GM23338 (cell line): ENCODE measurements around the gene TUBAL3. TPM values are rescaled to one million over a fixed set of nuclear protein-coding genes. Genes with fewer than 3 reads are reported as not detected.

Experiments used
- ATAC-seq: fragments of 200-7000 bp; cut with Tn5 transposase; 3 replicates; pipeline ENCODE4 v1.9.1; 2020
- DNase-seq: peaks from one replicate; pipeline ENCODE4 v3.0.0-alpha.2; 2015; ENCODE audit warnings: low spot score
- H2AFZ ChIP-seq: fragments of 200-600 bp; sonication (generic); 2 replicates; pipeline ENCODE4 v1.8.0; 2016; ENCODE audit warnings: antibody characterized with exemption, mild to moderate bottlenecking, moderate library complexity
- H3F3A ChIP-seq: fragments of 200-600 bp; sonication (generic); replicated peaks from 2 replicates; pipeline ENCODE4 v1.8.0; 2017; ENCODE audit warnings: antibody characterized with exemption, mixed run types, low read depth
- H3K27ac ChIP-seq: fragments of 200-600 bp; sonication (generic); 2 replicates; pipeline ENCODE4 v1.6.1; 2016; ENCODE audit warnings: low read depth
- H3K27me3 ChIP-seq: fragments of 200-600 bp; sonication (generic); 2 replicates; pipeline ENCODE4 v1.8.0; 2016; ENCODE audit warnings: mild to moderate bottlenecking, mixed run types, moderate library complexity; ENCODE audit not compliant: insufficient read depth
- H3K36me3 ChIP-seq: fragments of 200-600 bp; sonication (generic); 2 replicates; pipeline ENCODE4 v1.8.0; 2016; ENCODE audit warnings: mild to moderate bottlenecking; ENCODE audit not compliant: insufficient read depth
- H3K4me1 ChIP-seq: fragments of 200-600 bp; sonication (generic); 2 replicates; pipeline ENCODE4 v1.8.0; 2016; ENCODE audit warnings: mild to moderate bottlenecking, moderate library complexity; ENCODE audit not compliant: insufficient read depth
- H3K4me2 ChIP-seq: fragments of 200-600 bp; sonication (generic); 2 replicates; pipeline ENCODE4 v1.7.1; 2017; ENCODE audit warnings: mixed run types
- H3K4me3 ChIP-seq: fragments of 200-600 bp; sonication (generic); 2 replicates; pipeline ENCODE4 v1.6.1; 2016; ENCODE audit warnings: mixed run types
- H3K79me2 ChIP-seq: fragments of 200-600 bp; sonication (generic); replicated peaks from 2 replicates; pipeline ENCODE4 v1.8.0; 2017; ENCODE audit warnings: mild to moderate bottlenecking; ENCODE audit not compliant: insufficient read depth
- H3K9me2 ChIP-seq: fragments of 200-600 bp; sonication (generic); 2 replicates; pipeline ENCODE4 v1.8.0; 2017; ENCODE audit not compliant: insufficient read depth
- H4K20me1 ChIP-seq: fragments of 200-600 bp; sonication (generic); replicated peaks from 2 replicates; pipeline ENCODE4 v1.8.0; 2017; ENCODE audit warnings: mild to moderate bottlenecking; ENCODE audit not compliant: insufficient read depth
- H3K27ac Mint-ChIP-seq: 2 replicates; pipeline ENCODE4 v1.8.0; 2020; ENCODE audit warnings: inconsistent platforms, mild to moderate bottlenecking, moderate library complexity, mixed read lengths
- H3K27me3 Mint-ChIP-seq: 3 replicates; pipeline ENCODE4 v1.8.0; 2022; ENCODE audit warnings: low read depth, mild to moderate bottlenecking, moderate library complexity, mixed read lengths, inconsistent platforms; ENCODE audit not compliant: insufficient read depth, poor library complexity
- H3K36me3 Mint-ChIP-seq: 3 replicates; pipeline ENCODE4 v1.8.0; 2021; ENCODE audit warnings: low read depth, mild to moderate bottlenecking, inconsistent platforms, moderate library complexity, mixed read lengths
- H3K4me1 Mint-ChIP-seq: 3 replicates; pipeline ENCODE4 v1.8.0; 2020; ENCODE audit warnings: mild to moderate bottlenecking, inconsistent platforms, mixed read lengths
- H3K4me3 Mint-ChIP-seq: 3 replicates; pipeline ENCODE4 v1.8.0; 2021; ENCODE audit warnings: moderate library complexity, mild to moderate bottlenecking, inconsistent platforms, mixed read lengths
- H3K9me3 Mint-ChIP-seq: 3 replicates; pipeline ENCODE4 v1.8.0; 2020; ENCODE audit warnings: moderate library complexity, mild to moderate bottlenecking, inconsistent platforms, mixed read lengths
- CREB1 ChIP-seq: fragments of 250-450 bp; sonication (Bioruptor Pico); IDR thresholded peaks from 2 replicates; pipeline ENCODE4 v1.5.0; 2020; ENCODE audit warnings: low read depth, mild to moderate bottlenecking, moderate library complexity
- EZH2phosphoT487 ChIP-seq: fragments of 200-600 bp; sonication (generic); IDR thresholded peaks from one replicate; pipeline ENCODE4 v1.8.1; 2018; ENCODE audit warnings: antibody characterized with exemption; ENCODE audit not compliant: unreplicated experiment
- ZNF114 ChIP-seq: fragments of 250-450 bp; sonication (Bioruptor Pico); IDR thresholded peaks from 2 replicates; pipeline ENCODE4 v1.5.0; 2020; ENCODE audit warnings: mild to moderate bottlenecking, moderate library complexity
- ZNF331 ChIP-seq: fragments of 250-450 bp; sonication (Bioruptor Pico); IDR thresholded peaks from 2 replicates; pipeline ENCODE4 v1.5.0; 2020; ENCODE audit warnings: low read depth, mild to moderate bottlenecking, moderate library complexity
- polyA plus RNA-seq: library from polyadenylated mRNA; unstranded; fragments of >200 nt; fragmentation: Nextera tagmentation; extraction: Ambion mirVana; gene quantifications from 2 replicates; pipeline ENCODE4 v1.2.1, GENCODE V29; 2016
- total RNA-seq: library from RNA; depleted of rRNA; stranded (reverse); fragments of >200 nt; shearing (Covaris generic); gene quantifications from 2 replicates; pipeline ENCODE4 v1.2.3, GENCODE V29; 2014
- TF ChIP-seq, protein P1 (sequence below): IDR thresholded peaks from one replicate; pipeline ENCODE4 v1.6.1; 2018; ENCODE audit warnings: antibody characterized with exemption; ENCODE audit not compliant: unreplicated experiment
- TF ChIP-seq, protein P2 (sequence below): fragments of 250-450 bp; sonication (Bioruptor Pico); IDR thresholded peaks from 2 replicates; pipeline ENCODE4 v1.5.0; 2020; ENCODE audit warnings: mild to moderate bottlenecking, moderate library complexity
- TF ChIP-seq, protein P3 (sequence below): IDR thresholded peaks from 2 replicates; pipeline ENCODE4 v1.6.1; 2016; ENCODE audit warnings: antibody characterized with exemption
- TF ChIP-seq, protein P4 (sequence below), 2 experiments: fragments of 200-600 bp in 1 of 2; sonication (generic) in 1 of 2; conservative IDR thresholded peaks; 2 replicates each; pipeline versions ENCODE4 v1.5.1 to v1.6.1; 2016 to 2017; ENCODE audit warnings: antibody characterized with exemption in 2 of 2, low read depth in 2 of 2, mild to moderate bottlenecking in 2 of 2, moderate library complexity in 1 of 2

TUBAL3 gene
- total and polyA plus RNA-seq, 2 experiments from 2014 or later, result not detected

DNA sequence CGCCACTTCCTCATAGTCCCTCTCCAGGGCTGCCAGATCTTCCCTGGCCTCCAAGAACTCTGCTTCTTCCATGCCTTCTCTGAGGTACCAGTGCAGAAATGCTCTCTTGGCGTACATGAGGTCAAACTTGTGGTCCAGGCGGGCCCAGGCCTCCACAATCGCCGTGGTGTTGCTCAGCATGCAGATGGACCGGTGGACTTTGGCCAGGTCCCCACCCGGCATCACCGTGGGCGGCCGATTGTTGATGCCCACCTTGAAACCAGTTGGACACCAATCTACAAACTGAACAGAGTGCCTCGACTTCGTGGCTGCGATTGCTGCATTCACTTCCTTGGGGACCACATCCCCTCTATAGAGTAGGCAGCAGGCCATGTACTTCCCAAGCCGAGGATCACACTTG, 11.1 kb downstream of the TUBAL3 start (continued):
- TF ChIP-seq, protein P1, sequence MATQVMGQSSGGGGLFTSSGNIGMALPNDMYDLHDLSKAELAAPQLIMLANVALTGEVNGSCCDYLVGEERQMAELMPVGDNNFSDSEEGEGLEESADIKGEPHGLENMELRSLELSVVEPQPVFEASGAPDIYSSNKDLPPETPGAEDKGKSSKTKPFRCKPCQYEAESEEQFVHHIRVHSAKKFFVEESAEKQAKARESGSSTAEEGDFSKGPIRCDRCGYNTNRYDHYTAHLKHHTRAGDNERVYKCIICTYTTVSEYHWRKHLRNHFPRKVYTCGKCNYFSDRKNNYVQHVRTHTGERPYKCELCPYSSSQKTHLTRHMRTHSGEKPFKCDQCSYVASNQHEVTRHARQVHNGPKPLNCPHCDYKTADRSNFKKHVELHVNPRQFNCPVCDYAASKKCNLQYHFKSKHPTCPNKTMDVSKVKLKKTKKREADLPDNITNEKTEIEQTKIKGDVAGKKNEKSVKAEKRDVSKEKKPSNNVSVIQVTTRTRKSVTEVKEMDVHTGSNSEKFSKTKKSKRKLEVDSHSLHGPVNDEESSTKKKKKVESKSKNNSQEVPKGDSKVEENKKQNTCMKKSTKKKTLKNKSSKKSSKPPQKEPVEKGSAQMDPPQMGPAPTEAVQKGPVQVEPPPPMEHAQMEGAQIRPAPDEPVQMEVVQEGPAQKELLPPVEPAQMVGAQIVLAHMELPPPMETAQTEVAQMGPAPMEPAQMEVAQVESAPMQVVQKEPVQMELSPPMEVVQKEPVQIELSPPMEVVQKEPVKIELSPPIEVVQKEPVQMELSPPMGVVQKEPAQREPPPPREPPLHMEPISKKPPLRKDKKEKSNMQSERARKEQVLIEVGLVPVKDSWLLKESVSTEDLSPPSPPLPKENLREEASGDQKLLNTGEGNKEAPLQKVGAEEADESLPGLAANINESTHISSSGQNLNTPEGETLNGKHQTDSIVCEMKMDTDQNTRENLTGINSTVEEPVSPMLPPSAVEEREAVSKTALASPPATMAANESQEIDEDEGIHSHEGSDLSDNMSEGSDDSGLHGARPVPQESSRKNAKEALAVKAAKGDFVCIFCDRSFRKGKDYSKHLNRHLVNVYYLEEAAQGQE, result no peak

DNA sequence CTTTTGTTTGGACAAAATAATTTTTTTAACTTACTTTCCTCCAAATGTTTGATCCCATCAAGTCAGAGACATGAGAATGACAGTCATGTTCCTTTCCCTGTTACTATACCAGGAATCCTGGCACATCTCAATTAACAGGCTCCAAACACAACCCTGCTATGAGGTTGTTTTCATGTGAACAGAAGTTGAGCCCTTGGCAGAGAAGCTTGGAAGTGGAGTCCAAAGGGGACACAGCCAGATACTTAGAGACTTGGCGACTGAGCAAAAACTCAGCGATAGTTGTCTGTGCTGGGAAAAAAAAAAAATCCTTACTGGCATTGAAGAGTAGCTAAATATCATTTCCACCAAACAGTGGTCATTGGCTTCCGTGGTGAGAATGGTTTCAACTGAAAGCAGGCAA, 12.8 kb downstream of the TUBAL3 start:
- Histone ChIP-seq H2AFZ (no peak overlapping the region), H3K79me2 (no peaks in the 10 kb centered on the region), H3K9me2 (0 out of 2 replicates have a peak, but pooled peaks cover 4% of the 10 kb centered on the region), H3K27me3 (no peaks in the 10 kb centered on the region), H4K20me1 (no peaks in the 10 kb centered on the region), H3K4me3 (no peak overlapping the region), H3F3A (no peaks in the 10 kb centered on the region), H3K4me2 (no peak overlapping the region), H3K4me1 (no peaks in the 10 kb centered on the region), H3K36me3 (peaks cover 10% of the 10 kb centered on the region; the same call in 1 of the 2 replicates), H3K27ac (no peak overlapping the region)
- peaks cover 39% of the 10 kb centered on the region for H3K36me3 Mint-ChIP-seq
- no peak overlapping the region for H3K27ac Mint-ChIP-seq
- peaks cover 8% of the 10 kb centered on the region for H3K27me3 Mint-ChIP-seq
- H3K9me3 Mint-ChIP-seq, result peaks cover 59% of the 10 kb centered on the region
- no peak overlapping the region for H3K4me3 Mint-ChIP-seq
- DNase-seq (no peak), ATAC-seq (no peak)
- H3K4me1 Mint-ChIP-seq, result peaks cover 5% of the 10 kb centered on the region
- TF ChIP-seq EZH2phosphoT487 (no peak), ZNF331 (CRISPR knock-in tag) (no peak), ZNF114 (CRISPR knock-in tag) (no peak), CREB1 (CRISPR knock-in tag) (no peak)
- TF ChIP-seq, protein P2, sequence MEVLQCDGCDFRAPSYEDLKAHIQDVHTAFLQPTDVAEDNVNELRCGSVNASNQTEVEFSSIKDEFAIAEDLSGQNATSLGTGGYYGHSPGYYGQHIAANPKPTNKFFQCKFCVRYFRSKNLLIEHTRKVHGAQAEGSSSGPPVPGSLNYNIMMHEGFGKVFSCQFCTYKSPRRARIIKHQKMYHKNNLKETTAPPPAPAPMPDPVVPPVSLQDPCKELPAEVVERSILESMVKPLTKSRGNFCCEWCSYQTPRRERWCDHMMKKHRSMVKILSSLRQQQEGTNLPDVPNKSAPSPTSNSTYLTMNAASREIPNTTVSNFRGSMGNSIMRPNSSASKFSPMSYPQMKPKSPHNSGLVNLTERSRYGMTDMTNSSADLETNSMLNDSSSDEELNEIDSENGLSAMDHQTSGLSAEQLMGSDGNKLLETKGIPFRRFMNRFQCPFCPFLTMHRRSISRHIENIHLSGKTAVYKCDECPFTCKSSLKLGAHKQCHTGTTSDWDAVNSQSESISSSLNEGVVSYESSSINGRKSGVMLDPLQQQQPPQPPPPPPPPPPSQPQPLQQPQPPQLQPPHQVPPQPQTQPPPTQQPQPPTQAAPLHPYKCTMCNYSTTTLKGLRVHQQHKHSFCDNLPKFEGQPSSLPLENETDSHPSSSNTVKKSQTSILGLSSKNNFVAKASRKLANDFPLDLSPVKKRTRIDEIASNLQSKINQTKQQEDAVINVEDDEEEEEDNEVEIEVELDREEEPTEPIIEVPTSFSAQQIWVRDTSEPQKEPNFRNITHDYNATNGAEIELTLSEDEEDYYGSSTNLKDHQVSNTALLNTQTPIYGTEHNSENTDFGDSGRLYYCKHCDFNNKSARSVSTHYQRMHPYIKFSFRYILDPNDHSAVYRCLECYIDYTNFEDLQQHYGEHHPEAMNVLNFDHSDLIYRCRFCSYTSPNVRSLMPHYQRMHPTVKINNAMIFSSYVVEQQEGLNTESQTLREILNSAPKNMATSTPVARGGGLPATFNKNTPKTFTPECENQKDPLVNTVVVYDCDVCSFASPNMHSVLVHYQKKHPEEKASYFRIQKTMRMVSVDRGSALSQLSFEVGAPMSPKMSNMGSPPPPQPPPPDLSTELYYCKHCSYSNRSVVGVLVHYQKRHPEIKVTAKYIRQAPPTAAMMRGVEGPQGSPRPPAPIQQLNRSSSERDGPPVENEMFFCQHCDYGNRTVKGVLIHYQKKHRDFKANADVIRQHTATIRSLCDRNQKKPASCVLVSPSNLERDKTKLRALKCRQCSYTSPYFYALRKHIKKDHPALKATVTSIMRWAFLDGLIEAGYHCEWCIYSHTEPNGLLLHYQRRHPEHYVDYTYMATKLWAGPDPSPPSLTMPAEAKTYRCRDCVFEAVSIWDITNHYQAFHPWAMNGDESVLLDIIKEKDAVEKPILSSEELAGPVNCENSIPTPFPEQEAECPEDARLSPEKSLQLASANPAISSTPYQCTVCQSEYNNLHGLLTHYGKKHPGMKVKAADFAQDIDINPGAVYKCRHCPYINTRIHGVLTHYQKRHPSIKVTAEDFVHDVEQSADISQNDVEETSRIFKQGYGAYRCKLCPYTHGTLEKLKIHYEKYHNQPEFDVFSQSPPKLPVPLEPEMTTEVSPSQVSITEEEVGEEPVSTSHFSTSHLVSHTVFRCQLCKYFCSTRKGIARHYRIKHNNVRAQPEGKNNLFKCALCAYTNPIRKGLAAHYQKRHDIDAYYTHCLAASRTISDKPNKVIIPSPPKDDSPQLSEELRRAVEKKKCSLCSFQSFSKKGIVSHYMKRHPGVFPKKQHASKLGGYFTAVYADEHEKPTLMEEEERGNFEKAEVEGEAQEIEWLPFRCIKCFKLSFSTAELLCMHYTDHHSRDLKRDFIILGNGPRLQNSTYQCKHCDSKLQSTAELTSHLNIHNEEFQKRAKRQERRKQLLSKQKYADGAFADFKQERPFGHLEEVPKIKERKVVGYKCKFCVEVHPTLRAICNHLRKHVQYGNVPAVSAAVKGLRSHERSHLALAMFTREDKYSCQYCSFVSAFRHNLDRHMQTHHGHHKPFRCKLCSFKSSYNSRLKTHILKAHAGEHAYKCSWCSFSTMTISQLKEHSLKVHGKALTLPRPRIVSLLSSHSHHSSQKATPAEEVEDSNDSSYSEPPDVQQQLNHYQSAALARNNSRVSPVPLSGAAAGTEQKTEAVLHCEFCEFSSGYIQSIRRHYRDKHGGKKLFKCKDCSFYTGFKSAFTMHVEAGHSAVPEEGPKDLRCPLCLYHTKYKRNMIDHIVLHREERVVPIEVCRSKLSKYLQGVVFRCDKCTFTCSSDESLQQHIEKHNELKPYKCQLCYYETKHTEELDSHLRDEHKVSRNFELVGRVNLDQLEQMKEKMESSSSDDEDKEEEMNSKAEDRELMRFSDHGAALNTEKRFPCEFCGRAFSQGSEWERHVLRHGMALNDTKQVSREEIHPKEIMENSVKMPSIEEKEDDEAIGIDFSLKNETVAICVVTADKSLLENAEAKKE (CRISPR knock-in tag), result no peak
- TF ChIP-seq, protein P1, result no peak
- TF ChIP-seq, protein P3, sequence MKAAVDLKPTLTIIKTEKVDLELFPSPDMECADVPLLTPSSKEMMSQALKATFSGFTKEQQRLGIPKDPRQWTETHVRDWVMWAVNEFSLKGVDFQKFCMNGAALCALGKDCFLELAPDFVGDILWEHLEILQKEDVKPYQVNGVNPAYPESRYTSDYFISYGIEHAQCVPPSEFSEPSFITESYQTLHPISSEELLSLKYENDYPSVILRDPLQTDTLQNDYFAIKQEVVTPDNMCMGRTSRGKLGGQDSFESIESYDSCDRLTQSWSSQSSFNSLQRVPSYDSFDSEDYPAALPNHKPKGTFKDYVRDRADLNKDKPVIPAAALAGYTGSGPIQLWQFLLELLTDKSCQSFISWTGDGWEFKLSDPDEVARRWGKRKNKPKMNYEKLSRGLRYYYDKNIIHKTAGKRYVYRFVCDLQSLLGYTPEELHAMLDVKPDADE, result no peak
- TF ChIP-seq, protein P4, sequence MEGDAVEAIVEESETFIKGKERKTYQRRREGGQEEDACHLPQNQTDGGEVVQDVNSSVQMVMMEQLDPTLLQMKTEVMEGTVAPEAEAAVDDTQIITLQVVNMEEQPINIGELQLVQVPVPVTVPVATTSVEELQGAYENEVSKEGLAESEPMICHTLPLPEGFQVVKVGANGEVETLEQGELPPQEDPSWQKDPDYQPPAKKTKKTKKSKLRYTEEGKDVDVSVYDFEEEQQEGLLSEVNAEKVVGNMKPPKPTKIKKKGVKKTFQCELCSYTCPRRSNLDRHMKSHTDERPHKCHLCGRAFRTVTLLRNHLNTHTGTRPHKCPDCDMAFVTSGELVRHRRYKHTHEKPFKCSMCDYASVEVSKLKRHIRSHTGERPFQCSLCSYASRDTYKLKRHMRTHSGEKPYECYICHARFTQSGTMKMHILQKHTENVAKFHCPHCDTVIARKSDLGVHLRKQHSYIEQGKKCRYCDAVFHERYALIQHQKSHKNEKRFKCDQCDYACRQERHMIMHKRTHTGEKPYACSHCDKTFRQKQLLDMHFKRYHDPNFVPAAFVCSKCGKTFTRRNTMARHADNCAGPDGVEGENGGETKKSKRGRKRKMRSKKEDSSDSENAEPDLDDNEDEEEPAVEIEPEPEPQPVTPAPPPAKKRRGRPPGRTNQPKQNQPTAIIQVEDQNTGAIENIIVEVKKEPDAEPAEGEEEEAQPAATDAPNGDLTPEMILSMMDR (conservative IDR thresholded peaks at IDR 0.05; ENCODE audit: low read depth in 2 of 2), result no peak
